IMR-90 (cell line): ENCODE results near the gene IL22RA2. TPM values are rescaled to one million over a fixed set of nuclear protein-coding genes. Genes with fewer than 3 reads are reported as not detected.

ENCODE experiments used
- ATAC-seq: fragments of 200-7000 bp; cut with Tn5 transposase; 2 replicates; pipeline ENCODE4 v1.9.1; 2020; ENCODE audit warnings: low read depth, mild to moderate bottlenecking, moderate library complexity
- BruUV-seq: library from RNA; stranded (reverse); fragments of 400-500 nt; replicated peaks from 2 replicates; lab custom pipeline; 2021; lab: Mats Ljungman, UMichigan
- CTCF ChIA-PET: fragments of 300-600 bp; formaldehyde crosslinking; extraction: SDS; loops from one replicate; lab custom pipeline; 2021; ENCODE audit warnings: antibody characterized with exemption; lab: Yijun Ruan, JAX
- POLR2A ChIA-PET: fragments of 300-600 bp; sonication (Branson Sonifier 250); formaldehyde crosslinking; loops from one replicate; lab custom pipeline; 2022; ENCODE audit warnings: antibody characterized with exemption; ENCODE audit not compliant: unreplicated experiment; lab: Charles Lee
- DNase-seq: peaks from one replicate; pipeline ENCODE4 v3.0.0; 2013
- H2AFZ ChIP-seq: replicated peaks from 2 replicates; pipeline ENCODE3; 2013; ENCODE audit warnings: low read length, mild to moderate bottlenecking; ENCODE audit not compliant: poor library complexity
- H2AK5ac ChIP-seq: 2 replicates; pipeline ENCODE4 v1.6.1; 2013; ENCODE audit warnings: low read depth, low read length, inconsistent platforms
- H2AK9ac ChIP-seq: replicated peaks from 2 replicates; pipeline ENCODE3; 2013; ENCODE audit warnings: mild to moderate bottlenecking, low read depth, low read length, moderate library complexity; ENCODE audit not compliant: poor library complexity
- H2BK120ac ChIP-seq: 2 replicates; pipeline ENCODE4 v1.6.1; 2013; ENCODE audit warnings: low read depth, low read length, inconsistent platforms
- H2BK15ac ChIP-seq: 3 replicates; pipeline ENCODE4 v1.6.1; 2013; ENCODE audit warnings: low read depth, low read length, inconsistent platforms
- H2BK20ac ChIP-seq: 2 replicates; pipeline ENCODE4 v1.6.1; 2013; ENCODE audit warnings: low read depth, mild to moderate bottlenecking, inconsistent platforms, low read length, moderate library complexity
- H2BK5ac ChIP-seq: 2 replicates; pipeline ENCODE4 v1.6.1; 2013; ENCODE audit warnings: mild to moderate bottlenecking, low read depth, low read length, inconsistent platforms; ENCODE audit not compliant: poor library complexity, severe bottlenecking
- H3K14ac ChIP-seq: replicated peaks from 2 replicates; pipeline ENCODE4 v1.6.1; 2013; ENCODE audit warnings: low read depth, low read length, inconsistent platforms
- H3K18ac ChIP-seq: 2 replicates; pipeline ENCODE4 v1.6.1; 2013; ENCODE audit warnings: low read depth, low read length, control low read depth
- H3K23ac ChIP-seq: 2 replicates; pipeline ENCODE4 v1.6.1; 2013; ENCODE audit warnings: low read depth, low read length, inconsistent platforms
- H3K27ac ChIP-seq: 2 replicates; pipeline ENCODE4 v1.5.1; 2013; ENCODE audit warnings: mild to moderate bottlenecking, control low read depth, low read length; ENCODE audit not compliant: insufficient read depth
- H3K27me3 ChIP-seq: 2 replicates; pipeline ENCODE4 v1.6.1; 2013; ENCODE audit warnings: low read length; ENCODE audit not compliant: control insufficient read depth, insufficient read depth
- H3K36me3 ChIP-seq: 2 replicates; pipeline ENCODE4 v1.6.1; 2013; ENCODE audit warnings: low read length, mixed read lengths; ENCODE audit not compliant: control insufficient read depth, insufficient read depth
- H3K4ac ChIP-seq: 2 replicates; pipeline ENCODE4 v1.6.1; 2013; ENCODE audit warnings: low read depth, low read length, inconsistent platforms
- H3K4me1 ChIP-seq: 2 replicates; pipeline ENCODE4 v1.6.1; 2013; ENCODE audit warnings: low read length, mixed read lengths; ENCODE audit not compliant: control insufficient read depth, insufficient read depth
- H3K4me2 ChIP-seq: 2 replicates; pipeline ENCODE4 v1.6.1; 2013; ENCODE audit warnings: low read depth, mild to moderate bottlenecking, control low read depth, low read length, moderate library complexity
- H3K4me3 ChIP-seq: 2 replicates; pipeline ENCODE4 v1.5.1; 2013; ENCODE audit warnings: low read depth, mild to moderate bottlenecking, control low read depth, low read length, moderate library complexity; ENCODE audit not compliant: insufficient read depth
- H3K56ac ChIP-seq: 2 replicates; pipeline ENCODE4 v1.6.1; 2013; ENCODE audit warnings: low read length, inconsistent platforms; ENCODE audit not compliant: insufficient read depth; ENCODE audit errors: extremely low read depth
- H3K79me1 ChIP-seq, 2 experiments: 2 replicates each; pipeline ENCODE4 v1.6.1; 2013; ENCODE audit warnings: low read length in 2 of 2, inconsistent platforms in 1 of 2, low read depth in 1 of 2
- H3K9ac ChIP-seq: 2 replicates; pipeline ENCODE4 v1.6.1; 2013; ENCODE audit warnings: low read depth, low read length, control low read depth
- H3K9me1 ChIP-seq: 2 replicates; pipeline ENCODE4 v1.6.1; 2013; ENCODE audit warnings: low read length, inconsistent platforms; ENCODE audit not compliant: insufficient read depth
- H3K9me3 ChIP-seq: 2 replicates; pipeline ENCODE4 v1.6.1; 2013; ENCODE audit warnings: low read length; ENCODE audit not compliant: control insufficient read depth, insufficient read depth
- H4K20me1 ChIP-seq: 2 replicates; pipeline ENCODE4 v1.6.1; 2013; ENCODE audit warnings: low read length, inconsistent platforms; ENCODE audit not compliant: insufficient read depth
- H4K5ac ChIP-seq: 2 replicates; pipeline ENCODE4 v1.6.1; 2013; ENCODE audit warnings: mild to moderate bottlenecking, low read depth, low read length, control low read depth
- H4K8ac ChIP-seq, 2 experiments: 2 replicates each; pipeline ENCODE4 v1.6.1; 2013; ENCODE audit warnings: low read depth in 2 of 2, low read length in 2 of 2, control low read depth in 1 of 2, inconsistent platforms in 1 of 2
- H4K91ac ChIP-seq: 2 replicates; pipeline ENCODE4 v1.6.1; 2013; ENCODE audit warnings: low read depth, low read length, inconsistent platforms; ENCODE audit not compliant: insufficient read depth
- FOS ChIP-seq: fragments of 150-350 bp; IDR thresholded peaks from 2 replicates; pipeline ENCODE4 v1.6.1; 2016; ENCODE audit warnings: low read depth, low read length
- MXI1 ChIP-seq: IDR thresholded peaks from 2 replicates; pipeline ENCODE4 v1.6.1; 2012; ENCODE audit warnings: low read depth, mild to moderate bottlenecking, low read length, moderate library complexity, borderline replicate concordance
- WGBS, 2 experiments: methylation state at CpG; one replicate each; pipeline versions ENCODE4 v1.1.5 to v1.1.7; 2013; ENCODE audit warnings: missing lambda C conversion rate in 2 of 2; ENCODE audit not compliant: insufficient read length in 1 of 2; ENCODE audit errors: extremely low coverage in 2 of 2; 5-methylcytosine and 5-hydroxymethylcytosine counted together
- dilution Hi-C: fragments of 300-500 bp; cut with HindIII; formaldehyde crosslinking; loops from one replicate; pipeline ENCODE4 v1.14.3; 2018; ENCODE audit warnings: low sequenced_read_pairs; ENCODE audit not compliant: unreplicated experiment
- in situ Hi-C: fragments of 300-500 bp; cut with MboI; formaldehyde crosslinking; loops from 3 replicates; pipeline ENCODE4 v1.14.3; 2019; ENCODE audit warnings: low sequenced_read_pairs, inconsistent platforms, mixed read lengths
- intact Hi-C: fragments of 100-400 bp; cut with micrococcal nuclease; formaldehyde crosslinking; loops from 2 replicates; pipeline ENCODE4 v1.10.0; 2022
- polyA plus RNA-seq, 3 experiments: library from polyadenylated mRNA; depleted of rRNA; stranded (reverse); fragments of >200 nt; gene quantifications; 2 replicates each; pipeline ENCODE4 v1.2.3, GENCODE V29; 2012; ENCODE audit warnings: low replicate concordance in 1 of 3
- total RNA-seq: library from RNA; depleted of rRNA; stranded (reverse); fragments of >200 nt; gene quantifications from 2 replicates; pipeline ENCODE4 v1.2.3, GENCODE V29; 2012
- TF ChIP-seq, protein P1 (sequence below): conservative IDR thresholded peaks from 2 replicates; pipeline ENCODE4 v1.5.1; 2012; ENCODE audit warnings: mild to moderate bottlenecking, low read depth, low read length, improper control_type of control experiment

The IL22RA2 gene
- total and polyA plus RNA-seq, 2 of the 4 experiments (the other 2 are of a cell fraction): not detected

DNA sequence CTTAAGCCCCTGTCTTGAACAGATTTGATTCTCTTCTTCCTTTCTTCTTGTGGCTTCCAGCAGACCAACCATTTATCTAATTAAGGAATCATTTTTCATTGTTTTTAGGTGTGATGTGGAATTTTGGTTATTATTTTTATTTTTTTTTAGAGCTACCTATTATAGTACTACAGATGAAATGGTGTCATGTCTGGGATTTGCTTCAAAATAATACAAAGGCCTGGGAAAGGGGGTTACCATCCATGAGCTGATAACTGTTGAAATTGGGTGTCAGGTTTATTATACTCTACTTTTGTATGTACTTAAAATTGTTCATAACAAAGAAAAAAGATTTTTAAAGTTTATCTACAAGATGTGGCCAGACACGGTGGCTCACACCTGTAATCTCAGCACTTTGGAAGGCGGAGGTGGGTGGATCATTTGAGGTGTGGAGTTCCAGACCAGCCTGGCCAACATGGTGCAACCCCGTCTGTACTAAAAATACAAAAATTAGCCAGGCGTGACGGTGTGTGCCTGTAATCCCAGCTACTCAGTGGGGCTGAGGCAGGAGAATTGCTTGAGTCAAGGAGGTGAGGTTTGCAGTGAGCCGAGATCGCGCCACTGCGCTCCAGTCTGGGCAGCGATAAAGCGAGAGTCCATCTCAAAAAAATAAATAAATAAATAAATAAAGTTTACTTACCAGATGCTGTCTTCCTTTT lies 561 bp downstream of the IL22RA2 start:
- Histone ChIP-seq H3K9me1 (no peaks in the 10 kb centered on the region), H2BK5ac (no peak overlapping the region), H4K91ac (no peak overlapping the region), H4K5ac (no peak overlapping the region), H4K8ac (no peak overlapping the region), H2AK5ac (no peak overlapping the region), H3K27me3 (peaks cover 6% of the 10 kb centered on the region; the same call in 1 of the 2 replicates), H2AK9ac (no peak overlapping the region), H3K27ac (no peak overlapping the region), H3K9ac (no peak overlapping the region), H2BK120ac (no peak overlapping the region), H3K4me2 (no peak overlapping the region), H3K4ac (no peak overlapping the region), H3K18ac (no peak overlapping the region), H3K56ac (no peak overlapping the region), H3K36me3 (no peaks in the 10 kb centered on the region), H4K20me1 (no peaks in the 10 kb centered on the region), H3K4me3 (no peak overlapping the region), H2BK20ac (no peak overlapping the region), H2BK15ac (no peak overlapping the region), H3K14ac (no peak overlapping the region), H3K9me3 (no peaks in the 10 kb centered on the region), H2AFZ (no peak overlapping the region), H3K79me1 (no peaks in the 10 kb centered on the region), H3K23ac (no peak overlapping the region), H3K4me1 (no peaks in the 10 kb centered on the region)
- ChIA-PET CTCF (no interaction called here), POLR2A (no interaction called here)
- dilution Hi-C loops: no loop called here
- intact Hi-C loops: no loop called here
- no TSS peak for BruUV-seq
- DNase-seq: no peak
- in situ Hi-C loops: no loop called here
- TF ChIP-seq, protein P1, sequence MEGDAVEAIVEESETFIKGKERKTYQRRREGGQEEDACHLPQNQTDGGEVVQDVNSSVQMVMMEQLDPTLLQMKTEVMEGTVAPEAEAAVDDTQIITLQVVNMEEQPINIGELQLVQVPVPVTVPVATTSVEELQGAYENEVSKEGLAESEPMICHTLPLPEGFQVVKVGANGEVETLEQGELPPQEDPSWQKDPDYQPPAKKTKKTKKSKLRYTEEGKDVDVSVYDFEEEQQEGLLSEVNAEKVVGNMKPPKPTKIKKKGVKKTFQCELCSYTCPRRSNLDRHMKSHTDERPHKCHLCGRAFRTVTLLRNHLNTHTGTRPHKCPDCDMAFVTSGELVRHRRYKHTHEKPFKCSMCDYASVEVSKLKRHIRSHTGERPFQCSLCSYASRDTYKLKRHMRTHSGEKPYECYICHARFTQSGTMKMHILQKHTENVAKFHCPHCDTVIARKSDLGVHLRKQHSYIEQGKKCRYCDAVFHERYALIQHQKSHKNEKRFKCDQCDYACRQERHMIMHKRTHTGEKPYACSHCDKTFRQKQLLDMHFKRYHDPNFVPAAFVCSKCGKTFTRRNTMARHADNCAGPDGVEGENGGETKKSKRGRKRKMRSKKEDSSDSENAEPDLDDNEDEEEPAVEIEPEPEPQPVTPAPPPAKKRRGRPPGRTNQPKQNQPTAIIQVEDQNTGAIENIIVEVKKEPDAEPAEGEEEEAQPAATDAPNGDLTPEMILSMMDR: no peak
- TF ChIP-seq MXI1 (no peak), FOS (no peak)
- WGBS, 2 experiments: no CpG with 5 or more reads among the region's 11 CpGs
- ATAC-seq: no peak
